HepG2 (cell line): ENCODE results near the gene ATG2A. TPM values are rescaled to one million over a fixed set of nuclear protein-coding genes. Genes with fewer than 3 reads are reported as not detected.

ENCODE experiments used
- DMTF1 ChIP-seq: sonication (generic); formaldehyde crosslinking; IDR thresholded peaks from 2 replicates; pipeline ENCODE4 v1.4.0; 2020; ENCODE audit warnings: mild to moderate bottlenecking, missing genetic modification reagents
- HNF1B ChIP-seq: sonication (generic); formaldehyde crosslinking; IDR thresholded peaks from 2 replicates; pipeline ENCODE4 v1.5.1; 2020; ENCODE audit warnings: mild to moderate bottlenecking, moderate library complexity, missing genetic modification reagents
- KMT2B ChIP-seq: IDR thresholded peaks from 2 replicates; pipeline ENCODE4 v1.6.1; 2016; ENCODE audit warnings: missing genetic modification reagents, missing compliant biosample characterization
- MED1 ChIP-seq: sonication (generic); formaldehyde crosslinking; IDR thresholded peaks from 2 replicates; pipeline ENCODE4 v1.4.0; 2020; ENCODE audit warnings: missing genetic modification reagents
- MED13 ChIP-seq: sonication (generic); formaldehyde crosslinking; IDR thresholded peaks from 2 replicates; pipeline ENCODE4 v1.5.0; 2020; ENCODE audit warnings: missing genetic modification reagents
- MXI1 ChIP-seq: IDR thresholded peaks from 3 replicates; pipeline ENCODE4 v1.6.1; 2012; ENCODE audit warnings: low read depth, low read length, inconsistent platforms, borderline replicate concordance
- STAT5B ChIP-seq: sonication (generic); formaldehyde crosslinking; IDR thresholded peaks from 2 replicates; pipeline ENCODE4 v1.4.0; 2020; ENCODE audit warnings: missing genetic modification reagents
- XBP1 ChIP-seq: sonication (generic); formaldehyde crosslinking; IDR thresholded peaks from 2 replicates; pipeline ENCODE4 v1.5.0; 2020; ENCODE audit warnings: missing genetic modification reagents
- ZNF17 ChIP-seq: sonication (generic); formaldehyde crosslinking; IDR thresholded peaks from 2 replicates; pipeline ENCODE4 v1.5.0; 2020; ENCODE audit warnings: mild to moderate bottlenecking, missing genetic modification reagents
- ZNF331 ChIP-seq: sonication (generic); formaldehyde crosslinking; IDR thresholded peaks from 2 replicates; pipeline ENCODE4 v1.4.0; 2020; ENCODE audit warnings: missing genetic modification reagents
- ZNF567 ChIP-seq: sonication (generic); formaldehyde crosslinking; IDR thresholded peaks from 2 replicates; pipeline ENCODE4 v1.8.1; 2023; ENCODE audit warnings: mild to moderate bottlenecking, missing genetic modification reagents, borderline replicate concordance
- ZNF577 ChIP-seq: sonication (generic); formaldehyde crosslinking; IDR thresholded peaks from 2 replicates; pipeline ENCODE4 v1.4.0; 2020; ENCODE audit warnings: mild to moderate bottlenecking, low read depth, missing genetic modification reagents, borderline replicate concordance
- ZNF713 ChIP-seq: sonication (generic); formaldehyde crosslinking; IDR thresholded peaks from 2 replicates; pipeline ENCODE4 v1.4.0; 2020; ENCODE audit warnings: mild to moderate bottlenecking, missing genetic modification reagents
- polyA plus RNA-seq, 8 experiments: library from polyadenylated mRNA; depleted of rRNA in 3 of 8; stranded (reverse) in 7 of 8; unstranded in 1 of 8; fragments of >200 nt; fragmentation: Illumina TruSeq in 4 of 8; extraction: Trizol in 4 of 8; gene quantifications; 2 replicates each; pipeline versions ENCODE4 v1.2.1 to v1.2.3, GENCODE V29; 2011 to 2016; ENCODE audit warnings: low read depth in 4 of 8, missing spikeins in 1 of 8, mixed read lengths in 1 of 8; ENCODE audit not compliant: insufficient read depth in 1 of 8
- total RNA-seq, 5 experiments: library from RNA; depleted of rRNA; stranded (reverse); fragments of >200 nt; fragmentation: Illumina TruSeq; extraction: Trizol; gene quantifications; 2 replicates each; pipeline ENCODE4 v1.2.3, GENCODE V29; 2016; ENCODE audit warnings: low read depth in 1 of 5
- TF ChIP-seq, protein P1 (sequence below): sonication (generic); formaldehyde crosslinking; IDR thresholded peaks from 2 replicates; pipeline ENCODE4 v1.8.1; 2023; ENCODE audit warnings: mild to moderate bottlenecking, missing genetic modification reagents, borderline replicate concordance
- TF ChIP-seq, protein P2 (sequence below): sonication (generic); formaldehyde crosslinking; IDR thresholded peaks from 2 replicates; pipeline ENCODE4 v1.4.0; 2020; ENCODE audit warnings: missing genetic modification reagents, mild to moderate bottlenecking, borderline replicate concordance
- TF ChIP-seq, protein P3 (sequence below): sonication (generic); IDR thresholded peaks from 2 replicates; pipeline ENCODE4 v1.6.1; 2016; ENCODE audit warnings: low read depth, borderline replicate concordance
- TF ChIP-seq, protein P4 (sequence below): IDR thresholded peaks from 2 replicates; pipeline ENCODE4 v1.6.1; 2016; ENCODE audit warnings: mild to moderate bottlenecking
- TF ChIP-seq, protein P5 (sequence below): IDR thresholded peaks from 2 replicates; pipeline ENCODE4 v1.6.1; 2016; ENCODE audit warnings: low read depth, control low read depth

ATG2A gene
- total and polyA plus RNA-seq, 2 of the 13 experiments (the other 11 are each of a cell fraction or from before 2014, with no cell fraction given), result 6.7 to 8.0 TPM

DNA sequence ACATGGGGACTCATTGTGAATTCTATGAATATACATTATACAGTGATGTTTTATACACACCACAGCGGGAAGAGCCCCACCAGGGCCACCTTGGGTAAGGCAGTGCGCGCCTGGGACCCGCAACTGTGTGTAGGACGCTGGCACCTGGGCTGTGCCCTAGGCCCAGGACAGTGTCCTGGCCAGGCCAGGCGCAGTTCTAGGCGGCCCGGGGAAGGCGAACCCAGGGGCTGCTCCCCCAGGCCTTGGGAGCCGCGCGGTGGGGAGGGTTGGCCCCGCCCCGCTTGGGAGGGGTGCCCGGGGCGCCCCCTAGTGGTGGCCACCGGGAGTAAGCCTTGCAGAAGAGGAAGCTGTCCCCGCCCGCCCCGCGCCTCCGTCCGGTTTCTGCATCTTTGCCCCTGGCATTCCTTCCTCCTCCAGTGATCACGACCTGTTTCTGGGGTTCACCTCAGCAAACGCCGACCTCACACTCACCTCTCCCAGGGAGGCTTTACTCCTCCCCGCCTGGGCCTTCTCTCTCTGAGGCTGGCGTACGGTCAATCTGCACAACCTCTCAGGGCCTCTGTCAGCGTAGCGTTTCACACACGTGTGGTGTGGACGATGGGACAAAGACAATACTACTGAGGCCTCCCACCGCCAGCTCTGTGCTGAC lies 29.1 kb downstream of the ATG2A start (continued):
- TF ChIP-seq DMTF1 (CRISPR knock-in tag), result no peak
- TF ChIP-seq HNF1B (CRISPR knock-in tag), result peak; percentile 82
- no peak for TF ChIP-seq ZNF577
- no peak for TF ChIP-seq XBP1 (CRISPR knock-in tag)
- TF ChIP-seq MED13 (CRISPR knock-in tag), result peak; percentile 74
- TF ChIP-seq, protein P1, sequence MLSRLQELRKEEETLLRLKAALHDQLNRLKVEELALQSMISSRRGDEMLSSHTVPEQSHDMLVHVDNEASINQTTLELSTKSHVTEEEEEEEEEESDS (CRISPR knock-in tag), result peak; percentile 84; the same call in 1 of the 2 replicates
- TF ChIP-seq ZNF567, result no peak
- no peak for TF ChIP-seq ZNF17
- TF ChIP-seq MED1 (CRISPR knock-in tag), result peak; percentile 55; the same call in 1 of the 2 replicates
- TF ChIP-seq, protein P2, sequence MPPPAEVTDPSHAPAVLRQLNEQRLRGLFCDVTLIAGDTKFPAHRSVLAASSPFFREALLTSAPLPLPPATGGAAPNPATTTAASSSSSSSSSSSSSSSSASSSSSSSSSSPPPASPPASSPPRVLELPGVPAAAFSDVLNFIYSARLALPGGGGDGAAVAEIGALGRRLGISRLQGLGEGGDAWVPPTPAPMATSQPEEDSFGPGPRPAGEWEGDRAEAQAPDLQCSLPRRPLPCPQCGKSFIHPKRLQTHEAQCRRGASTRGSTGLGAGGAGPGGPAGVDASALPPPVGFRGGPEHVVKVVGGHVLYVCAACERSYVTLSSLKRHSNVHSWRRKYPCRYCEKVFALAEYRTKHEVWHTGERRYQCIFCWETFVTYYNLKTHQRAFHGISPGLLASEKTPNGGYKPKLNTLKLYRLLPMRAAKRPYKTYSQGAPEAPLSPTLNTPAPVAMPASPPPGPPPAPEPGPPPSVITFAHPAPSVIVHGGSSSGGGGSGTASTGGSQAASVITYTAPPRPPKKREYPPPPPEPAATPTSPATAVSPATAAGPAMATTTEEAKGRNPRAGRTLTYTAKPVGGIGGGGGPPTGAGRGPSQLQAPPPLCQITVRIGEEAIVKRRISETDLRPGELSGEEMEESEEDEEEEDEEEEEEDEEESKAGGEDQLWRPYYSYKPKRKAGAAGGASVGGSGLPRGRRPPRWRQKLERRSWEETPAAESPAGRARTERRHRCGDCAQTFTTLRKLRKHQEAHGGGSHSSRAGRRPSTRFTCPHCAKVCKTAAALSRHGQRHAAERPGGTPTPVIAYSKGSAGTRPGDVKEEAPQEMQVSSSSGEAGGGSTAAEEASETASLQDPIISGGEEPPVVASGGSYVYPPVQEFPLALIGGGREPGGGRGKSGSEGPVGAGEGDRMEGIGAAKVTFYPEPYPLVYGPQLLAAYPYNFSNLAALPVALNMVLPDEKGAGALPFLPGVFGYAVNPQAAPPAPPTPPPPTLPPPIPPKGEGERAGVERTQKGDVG, result no peak
- TF ChIP-seq, protein P3, sequence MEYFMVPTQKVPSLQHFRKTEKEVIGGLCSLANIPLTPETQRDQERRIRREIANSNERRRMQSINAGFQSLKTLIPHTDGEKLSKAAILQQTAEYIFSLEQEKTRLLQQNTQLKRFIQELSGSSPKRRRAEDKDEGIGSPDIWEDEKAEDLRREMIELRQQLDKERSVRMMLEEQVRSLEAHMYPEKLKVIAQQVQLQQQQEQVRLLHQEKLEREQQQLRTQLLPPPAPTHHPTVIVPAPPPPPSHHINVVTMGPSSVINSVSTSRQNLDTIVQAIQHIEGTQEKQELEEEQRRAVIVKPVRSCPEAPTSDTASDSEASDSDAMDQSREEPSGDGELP, result no peak; the same call in 1 of the 2 replicates
- TF ChIP-seq, protein P4, sequence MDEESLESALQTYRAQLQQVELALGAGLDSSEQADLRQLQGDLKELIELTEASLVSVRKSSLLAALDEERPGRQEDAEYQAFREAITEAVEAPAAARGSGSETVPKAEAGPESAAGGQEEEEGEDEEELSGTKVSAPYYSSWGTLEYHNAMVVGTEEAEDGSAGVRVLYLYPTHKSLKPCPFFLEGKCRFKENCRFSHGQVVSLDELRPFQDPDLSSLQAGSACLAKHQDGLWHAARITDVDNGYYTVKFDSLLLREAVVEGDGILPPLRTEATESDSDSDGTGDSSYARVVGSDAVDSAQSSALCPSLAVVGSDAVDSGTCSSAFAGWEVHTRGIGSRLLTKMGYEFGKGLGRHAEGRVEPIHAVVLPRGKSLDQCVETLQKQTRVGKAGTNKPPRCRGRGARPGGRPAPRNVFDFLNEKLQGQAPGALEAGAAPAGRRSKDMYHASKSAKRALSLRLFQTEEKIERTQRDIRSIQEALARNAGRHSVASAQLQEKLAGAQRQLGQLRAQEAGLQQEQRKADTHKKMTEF, result peak; percentile 70; the same call in 1 of the 2 replicates
- TF ChIP-seq, protein P5, sequence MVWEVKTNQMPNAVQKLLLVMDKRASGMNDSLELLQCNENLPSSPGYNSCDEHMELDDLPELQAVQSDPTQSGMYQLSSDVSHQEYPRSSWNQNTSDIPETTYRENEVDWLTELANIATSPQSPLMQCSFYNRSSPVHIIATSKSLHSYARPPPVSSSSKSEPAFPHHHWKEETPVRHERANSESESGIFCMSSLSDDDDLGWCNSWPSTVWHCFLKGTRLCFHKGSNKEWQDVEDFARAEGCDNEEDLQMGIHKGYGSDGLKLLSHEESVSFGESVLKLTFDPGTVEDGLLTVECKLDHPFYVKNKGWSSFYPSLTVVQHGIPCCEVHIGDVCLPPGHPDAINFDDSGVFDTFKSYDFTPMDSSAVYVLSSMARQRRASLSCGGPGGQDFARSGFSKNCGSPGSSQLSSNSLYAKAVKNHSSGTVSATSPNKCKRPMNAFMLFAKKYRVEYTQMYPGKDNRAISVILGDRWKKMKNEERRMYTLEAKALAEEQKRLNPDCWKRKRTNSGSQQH (CRISPR knock-in tag), result 0 out of 2 replicates have a peak, but pooled peaks have one; percentile 50
- peak; percentile 54; the same call in 1 of the 3 replicates for TF ChIP-seq MXI1
- no peak for TF ChIP-seq KMT2B
- no peak for TF ChIP-seq STAT5B (CRISPR knock-in tag)
- no peak for TF ChIP-seq ZNF713 (CRISPR knock-in tag)
- peak; percentile 56; the same call in 1 of the 2 replicates for TF ChIP-seq ZNF331
